HT1080 (cell line): Measurements from ENCODE around the gene ITPKB. TPM values are rescaled to one million over a fixed set of nuclear protein-coding genes. Genes with fewer than 3 reads are reported as not detected.
"Not testable (repeated sequence)": the region's sequence is repeated elsewhere in the genome, so short reads cannot be mapped to it uniquely, and the experiment has no call there.

Experiments used
- DNase-seq: peaks from one replicate; pipeline ENCODE4 v3.0.0-alpha.2; 2015; ENCODE audit warnings: low read depth
- total RNA-seq: library from RNA; depleted of rRNA; stranded (reverse); fragments of >200 nt; shearing (Covaris generic); gene quantifications from 2 replicates; pipeline ENCODE4 v1.2.3, GENCODE V29; 2014

Gene ITPKB
- total RNA-seq, 1 experiment from 2014 or later, result 8.0 TPM

- no peak for DNase-seq
Observed at GRCh38 chr1:226639631-226640061, 99.4 kb downstream of the ITPKB start.

- not testable (repeated sequence) for DNase-seq
Observed at GRCh38 chr1:226639206-226639605, 99.9 kb downstream of the ITPKB start.

- DNase-seq, result no peak
Observed at GRCh38 chr1:226638608-226639007, 100.5 kb downstream of the ITPKB start.

DNA sequence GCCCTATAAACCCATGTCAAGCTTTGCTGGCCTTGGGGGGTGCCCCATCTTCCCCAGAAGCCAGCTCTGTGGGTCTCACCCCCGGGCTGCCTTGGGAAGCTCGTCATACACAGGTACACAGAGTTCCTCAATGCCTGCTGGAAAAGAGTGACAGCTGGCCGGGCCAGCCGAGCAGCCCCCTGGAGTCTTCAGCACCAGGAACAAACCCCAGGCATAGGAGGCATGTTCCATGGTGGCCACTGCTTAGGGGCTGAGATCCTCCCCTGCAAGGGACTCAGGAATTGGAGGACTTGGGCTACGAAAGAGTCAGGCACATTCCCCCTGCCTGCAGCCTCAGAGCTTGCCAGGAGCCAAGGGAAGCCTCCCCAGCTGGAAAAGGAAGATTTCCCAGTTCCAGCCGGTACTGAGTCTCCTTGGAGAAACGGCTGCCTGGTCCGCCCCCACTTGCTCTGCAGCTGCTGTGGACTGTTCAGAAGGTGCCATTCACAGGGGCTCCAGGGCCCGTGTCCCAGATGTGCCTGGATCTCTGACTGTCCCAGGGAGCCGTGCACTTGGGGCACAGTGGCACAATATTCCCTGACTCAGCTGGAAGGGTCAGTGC is 101.0 kb downstream of the ITPKB start:
- no peak for DNase-seq

GRCh38 chr1:226637147-226637935 is 101.7 kb downstream of the ITPKB start:
- no peak for DNase-seq

GRCh38 chr1:226636847-226637096 is 102.3 kb downstream of the ITPKB start:
- DNase-seq, result no peak

DNA sequence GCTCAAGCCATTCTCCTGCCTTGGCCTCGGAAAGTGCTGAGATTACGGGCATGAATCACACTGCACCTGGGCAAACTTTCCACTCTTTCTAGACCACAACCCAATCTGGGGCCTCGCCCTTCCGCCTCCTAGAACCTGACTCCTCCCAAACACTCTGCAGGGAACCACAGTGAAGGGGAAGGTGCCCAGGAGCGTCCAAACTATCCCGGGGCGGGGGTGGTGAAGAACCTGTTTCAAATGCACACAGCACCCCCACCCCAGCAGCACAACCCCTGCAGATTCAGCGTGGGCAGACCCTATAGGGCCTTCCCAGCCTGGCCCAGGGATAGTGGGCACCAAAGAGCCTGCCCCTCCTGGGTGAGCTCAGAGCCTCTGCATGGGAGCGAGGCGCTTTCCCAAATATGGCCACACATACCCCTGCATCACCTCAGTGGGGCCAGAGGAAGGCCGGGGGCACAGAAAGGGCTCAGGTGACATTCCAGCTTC is 103.6 kb downstream of the ITPKB start:
- no peak for DNase-seq

DNA sequence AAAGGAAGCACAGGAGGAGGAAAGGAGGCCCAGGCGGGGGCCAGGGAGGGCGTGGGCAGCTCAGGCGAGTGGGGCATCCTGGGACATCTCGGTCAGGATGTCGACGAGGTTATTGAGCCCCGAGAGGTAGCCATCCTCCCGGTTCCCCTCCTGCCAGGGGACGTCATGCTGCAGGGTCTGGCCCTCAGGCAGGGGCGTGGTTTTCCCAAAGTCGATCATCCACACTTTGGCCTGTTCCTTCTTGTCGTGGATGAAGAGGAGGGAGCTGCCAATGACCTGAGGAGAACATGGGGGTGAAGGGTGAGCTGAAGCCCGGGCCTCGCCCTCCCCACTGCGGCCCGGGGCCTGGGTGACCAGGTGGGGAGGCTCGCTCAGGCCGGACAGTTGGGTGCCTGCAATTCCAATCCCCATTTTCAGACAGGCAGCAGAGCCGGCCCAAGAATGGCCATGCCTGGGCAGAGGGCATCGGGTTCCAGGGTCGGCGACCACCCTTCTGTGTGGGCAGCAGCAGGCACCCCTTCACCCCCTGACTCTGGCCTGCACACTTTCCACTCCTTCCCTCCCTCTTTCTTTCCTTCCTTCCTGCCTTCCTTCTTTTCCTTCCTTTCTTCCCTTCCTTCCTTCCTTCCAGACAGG is 104.4 kb downstream of the ITPKB start:
- no peak for DNase-seq

DNA sequence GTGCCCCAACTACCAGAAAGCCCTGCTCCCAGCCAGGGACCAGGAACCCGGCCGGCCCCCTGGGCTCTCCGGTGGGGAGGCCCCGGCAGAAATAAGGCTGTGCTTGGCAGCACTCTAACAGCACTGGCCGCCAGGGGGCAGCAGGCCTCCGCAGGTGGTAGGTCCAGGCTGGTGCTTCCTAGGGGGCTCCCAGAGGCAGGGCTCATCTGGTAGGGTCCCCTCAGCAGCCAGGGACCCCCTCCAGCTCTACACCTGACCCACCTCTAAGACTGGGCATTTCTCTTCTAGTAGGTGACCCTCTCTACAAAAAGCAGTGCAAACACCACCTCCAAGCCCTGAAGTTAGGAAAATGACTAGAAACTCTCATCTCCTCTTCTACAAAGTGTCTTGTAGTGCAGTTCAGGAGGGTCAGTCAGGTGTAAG is 104.9 kb downstream of the ITPKB start:
- DNase-seq, result peak; percentile 38

GRCh38 chr1:226633541-226634165 is 105.4 kb downstream of the ITPKB start:
- DNase-seq, result no peak

DNA sequence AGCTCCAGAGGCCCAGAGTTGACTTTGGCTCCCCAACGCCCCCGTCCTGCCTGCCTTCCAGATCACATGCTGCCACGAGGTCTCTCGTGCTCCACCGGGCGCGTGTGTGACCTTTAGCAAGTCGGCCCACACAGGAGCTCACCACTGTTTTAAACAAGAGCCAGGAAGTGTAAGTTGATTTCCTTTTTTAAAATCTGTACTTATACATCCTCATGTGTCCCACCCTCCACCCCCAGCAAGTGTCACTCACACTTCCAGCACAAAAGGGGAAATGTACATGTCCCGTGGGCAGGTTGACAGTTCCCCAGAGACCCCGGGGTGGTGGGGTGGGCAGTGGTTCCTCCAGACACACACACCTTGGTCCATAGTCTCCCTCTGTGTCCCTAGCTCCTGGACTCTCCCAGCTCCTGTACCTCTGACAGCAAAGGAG is 106.1 kb downstream of the ITPKB start:
- DNase-seq, result no peak

GRCh38 chr1:226632169-226632879 is 106.8 kb downstream of the ITPKB start:
- no peak for DNase-seq

- DNase-seq, result no peak
Observed at GRCh38 chr1:226631229-226632000, 107.7 kb downstream of the ITPKB start.

GRCh38 chr1:226630592-226630991 is 108.5 kb downstream of the ITPKB start:
- no peak for DNase-seq

DNA sequence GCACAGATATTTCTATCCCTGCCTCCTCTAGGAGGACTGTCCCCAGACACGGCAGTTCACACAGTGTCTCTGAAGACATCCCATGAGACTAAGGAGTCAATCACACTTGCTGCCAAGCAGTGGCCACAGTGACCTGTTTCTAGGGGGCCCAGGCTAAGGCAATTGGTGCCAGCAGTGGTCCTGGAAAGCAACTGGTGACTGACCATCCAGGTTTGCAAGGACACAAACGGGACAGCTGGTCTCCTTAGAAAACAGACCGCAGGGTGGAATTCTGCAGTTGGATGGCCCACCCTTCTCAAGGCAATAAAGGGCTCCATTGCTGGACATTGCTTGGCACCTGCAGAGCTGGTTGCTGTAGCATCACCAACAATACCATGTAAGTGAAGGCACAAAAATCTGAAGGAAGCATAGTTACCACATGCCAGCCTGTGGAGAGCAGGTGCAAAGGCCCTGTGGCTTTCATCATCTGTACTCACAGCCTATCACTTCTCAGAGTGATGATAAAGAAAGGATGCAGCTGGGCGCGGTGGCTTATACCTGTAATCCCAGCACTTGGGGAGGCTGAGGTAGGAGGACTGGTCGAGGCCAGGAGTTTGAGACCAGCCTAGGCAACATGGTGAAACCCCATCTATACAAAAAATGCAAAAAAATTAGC is 109.1 kb downstream of the ITPKB start:
- DNase-seq, result no peak

DNA sequence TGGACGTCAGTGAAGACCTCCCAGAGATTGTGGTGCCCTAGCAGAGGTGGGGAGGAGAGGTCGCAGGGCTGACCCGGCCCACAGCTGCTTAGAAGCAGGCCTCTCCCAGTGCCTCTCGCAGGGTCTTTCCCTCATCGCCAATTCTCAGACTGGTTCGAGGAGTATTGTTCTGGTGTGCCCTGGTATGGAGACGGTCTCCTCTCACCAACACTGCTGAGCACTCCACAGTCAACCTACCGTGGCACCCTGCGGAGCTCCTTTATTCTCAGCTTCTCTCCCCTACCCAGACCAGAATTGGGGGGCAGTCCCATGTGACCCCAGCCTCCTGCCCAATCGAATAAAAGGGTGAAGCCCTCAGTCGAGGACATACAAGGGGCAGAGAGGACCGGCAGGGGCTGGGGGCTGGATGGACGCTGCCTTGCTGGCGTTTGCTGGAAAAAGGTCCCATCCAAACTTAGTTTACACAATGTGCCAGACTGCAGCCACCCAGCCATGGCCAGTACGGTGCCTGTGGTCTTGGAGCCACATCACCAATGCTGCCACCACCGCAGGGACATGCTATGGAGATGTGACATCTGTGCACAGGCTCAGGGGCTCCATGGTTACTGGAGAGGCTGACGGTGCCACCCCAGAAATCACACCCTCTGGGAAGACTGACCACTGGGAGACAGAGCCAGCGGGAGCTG is 109.7 kb downstream of the ITPKB start:
- DNase-seq, result no peak

GRCh38 chr1:226628612-226629155 is 110.4 kb downstream of the ITPKB start:
- DNase-seq, result no peak

DNA sequence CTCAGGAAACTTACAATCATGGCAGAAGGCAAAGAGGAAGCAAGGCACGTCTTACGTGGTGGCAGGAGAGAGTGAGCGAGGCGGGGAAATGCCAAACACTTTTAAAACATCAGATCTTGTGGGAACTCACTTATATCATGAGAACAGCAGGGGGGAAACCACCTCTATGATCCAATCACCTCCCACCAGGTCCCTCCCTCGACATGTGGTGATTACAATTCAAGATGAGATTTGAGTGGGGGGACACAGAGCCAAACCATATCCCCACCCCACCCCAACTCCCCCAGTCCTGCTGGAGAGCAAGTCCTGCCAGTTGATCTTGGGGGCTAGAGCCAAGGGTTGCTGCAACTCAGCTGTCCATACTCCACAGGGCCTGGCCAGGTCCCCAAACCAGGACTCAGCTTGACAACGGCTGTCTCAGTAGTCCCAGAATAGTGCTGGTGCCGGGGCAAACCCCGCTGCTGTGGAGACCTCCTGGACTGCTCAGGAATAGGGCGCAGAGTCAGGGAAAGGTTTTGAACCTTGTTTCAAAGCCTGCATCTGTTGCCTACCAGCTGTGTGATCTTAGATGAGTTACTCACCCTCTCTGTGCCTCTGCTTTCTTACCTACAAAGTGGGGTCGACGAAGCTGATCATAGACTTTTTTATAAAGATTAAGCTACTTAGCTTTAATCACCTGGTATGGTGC is 111.0 kb downstream of the ITPKB start:
- no peak for DNase-seq
